HepG2 (cell line): ENCODE data around the gene TPD52L2. TPM values are rescaled to one million over a fixed set of nuclear protein-coding genes. Genes with fewer than 3 reads are reported as not detected.

Source experiments
- ATAC-seq: fragments of 200-7000 bp; cut with Tn5 transposase; 3 replicates; pipeline ENCODE4 v1.9.1; 2020; ENCODE audit warnings: mild to moderate bottlenecking, moderate library complexity
- BruUV-seq: library from RNA; stranded (reverse); fragments of 400-500 nt; replicated peaks from 2 replicates; lab custom pipeline; 2021; lab: Mats Ljungman, UMichigan
- CTCF ChIA-PET: fragments of 300-600 bp; formaldehyde crosslinking; extraction: SDS; loops from one replicate; lab custom pipeline; 2021; ENCODE audit warnings: low total read pairs, inconsistent platforms, low intra/inter-chr PET ratio; lab: Yijun Ruan, JAX
- POLR2A ChIA-PET: fragments of 350-600 bp; sonication (Branson Sonifier 250); formaldehyde crosslinking; loops from one replicate; lab custom pipeline; 2020; ENCODE audit warnings: antibody characterized with exemption, inconsistent platforms; lab: Yijun Ruan, JAX
- DNase-seq: peaks from one replicate; pipeline ENCODE4 v3.0.0-alpha.2; 2015; ENCODE audit warnings: low spot score
- FAIRE-seq: peaks from 3 replicates; lab custom pipeline; 2011; peaks lifted over from hg19 to GRCh38; lab: Jason Lieb, UNC
- H2AFZ ChIP-seq: one replicate; pipeline ENCODE4 v1.6.1; 2011; ENCODE audit warnings: low read length, inconsistent platforms
- H3K27ac ChIP-seq: fragments of 300-600 bp; 3 replicates; pipeline ENCODE4 v1.8.0; 2011; ENCODE audit warnings: mixed run types, mild to moderate bottlenecking, mixed read lengths, low read length, inconsistent platforms; ENCODE audit not compliant: insufficient read depth; ENCODE audit errors: extremely low read length
- H3K27me3 ChIP-seq, 2 experiments: fragments of 200-600 bp in 1 of 2; 2 replicates in 1 of 2; 3 replicates in 1 of 2; pipeline versions ENCODE4 v1.6.0 to v1.8.0; 2011; ENCODE audit warnings: low read length in 2 of 2, mild to moderate bottlenecking in 2 of 2, moderate library complexity in 2 of 2, inconsistent platforms in 1 of 2; ENCODE audit not compliant: insufficient read depth in 2 of 2, control insufficient read depth in 1 of 2
- H3K36me3 ChIP-seq, 2 experiments: fragments of 200-600 bp in 1 of 2; replicated peaks in 1 of 2; 2 replicates in 1 of 2; 3 replicates in 1 of 2; pipeline versions ENCODE4 v1.5.1 to v1.8.0; 2011; ENCODE audit warnings: low read length in 2 of 2, inconsistent platforms in 1 of 2; ENCODE audit not compliant: insufficient read depth in 2 of 2, control insufficient read depth in 1 of 2
- H3K4me1 ChIP-seq: 2 replicates; pipeline ENCODE4 v1.5.1; 2012; ENCODE audit warnings: low read length, inconsistent platforms; ENCODE audit not compliant: insufficient read depth
- H3K4me2 ChIP-seq: 2 replicates; pipeline ENCODE4 v1.6.0; 2011; ENCODE audit warnings: low read depth, low read length, inconsistent platforms
- H3K4me3 ChIP-seq, 3 experiments: fragments of 200-600 bp in 1 of 3; sonication (generic), shearing (Covaris generic) in 1 of 3; replicated peaks in 1 of 3; 2 replicates each; pipeline ENCODE4 v1.5.1; 2011 to 2016; ENCODE audit warnings: low read length in 3 of 3, inconsistent platforms in 2 of 3, low read depth in 2 of 3, mild to moderate bottlenecking in 2 of 3, control low read depth in 1 of 3, mixed read lengths in 1 of 3; ENCODE audit not compliant: insufficient read depth in 1 of 3
- H3K79me2 ChIP-seq: one replicate; pipeline ENCODE4 v1.6.1; 2011; ENCODE audit warnings: low read length, inconsistent platforms; ENCODE audit not compliant: insufficient read depth
- H3K9ac ChIP-seq: 2 replicates; pipeline ENCODE4 v1.6.0; 2011; ENCODE audit warnings: mild to moderate bottlenecking, low read depth, low read length, inconsistent platforms; ENCODE audit not compliant: insufficient read depth
- H3K9me3 ChIP-seq: 2 replicates; pipeline ENCODE4 v1.5.1; 2012; ENCODE audit warnings: mild to moderate bottlenecking, low read length
- H4K20me1 ChIP-seq: 2 replicates; pipeline ENCODE4 v1.6.0; 2011; ENCODE audit warnings: inconsistent platforms, mild to moderate bottlenecking, low read length, moderate library complexity; ENCODE audit not compliant: insufficient read depth
- AGO1 ChIP-seq: fragments of 200-400 bp; formaldehyde crosslinking; IDR thresholded peaks from 2 replicates; pipeline ENCODE4 v1.6.1; 2017; ENCODE audit warnings: mild to moderate bottlenecking, low read depth, low read length, moderate library complexity; ENCODE audit not compliant: poor library complexity, severe bottlenecking
- FOXK2 ChIP-seq: fragments of 450-650 bp; IDR thresholded peaks from 2 replicates; pipeline ENCODE4 v1.6.1; 2016
- GABPB1 ChIP-seq: IDR thresholded peaks from 2 replicates; pipeline ENCODE4 v1.6.1; 2016; ENCODE audit warnings: mild to moderate bottlenecking, missing genetic modification reagents, moderate library complexity, missing compliant biosample characterization
- HMG20A ChIP-seq: IDR thresholded peaks from 2 replicates; pipeline ENCODE4 v1.6.1; 2016; ENCODE audit warnings: borderline replicate concordance
- IRF2 ChIP-seq: IDR thresholded peaks from 2 replicates; pipeline ENCODE4 v1.6.1; 2018; ENCODE audit warnings: missing genetic modification reagents, missing compliant biosample characterization
- MYNN ChIP-seq: sonication (generic); formaldehyde crosslinking; IDR thresholded peaks from 2 replicates; pipeline ENCODE4 v1.4.0; 2020; ENCODE audit warnings: mild to moderate bottlenecking, low read depth, missing genetic modification reagents
- NFE2L2 ChIP-seq: fragments of 150-350 bp; IDR thresholded peaks from 2 replicates; pipeline ENCODE4 v1.6.1; 2014; ENCODE audit warnings: low read length
- SP2 ChIP-seq: sonication (generic); formaldehyde crosslinking; IDR thresholded peaks from 2 replicates; pipeline ENCODE4 v1.5.1; 2020; ENCODE audit warnings: mild to moderate bottlenecking, missing genetic modification reagents
- SP5 ChIP-seq: IDR thresholded peaks from 2 replicates; pipeline ENCODE4 v1.6.1; 2016; ENCODE audit warnings: low read depth, borderline replicate concordance
- SRSF9 ChIP-seq: fragments of 200-400 bp; formaldehyde crosslinking; IDR thresholded peaks from 2 replicates; pipeline ENCODE4 v1.6.1; 2018; ENCODE audit warnings: borderline replicate concordance, mild to moderate bottlenecking, low read depth, low read length; ENCODE audit not compliant: insufficient read depth, poor library complexity, severe bottlenecking
- TEAD3 ChIP-seq: optimal IDR thresholded peaks from 2 replicates; pipeline ENCODE3; 2016; ENCODE audit warnings: borderline replicate concordance
- ZBTB20 ChIP-seq: sonication (generic); formaldehyde crosslinking; IDR thresholded peaks from 2 replicates; pipeline ENCODE4 v1.8.1; 2023; ENCODE audit warnings: missing genetic modification reagents, low read depth, mild to moderate bottlenecking, borderline replicate concordance
- ZBTB7A ChIP-seq: sonication (generic); formaldehyde crosslinking; IDR thresholded peaks from 2 replicates; pipeline ENCODE4 v1.8.0; 2022; ENCODE audit warnings: mild to moderate bottlenecking, missing genetic modification reagents
- ZMYM3 ChIP-seq: sonication (generic); formaldehyde crosslinking; IDR thresholded peaks from 2 replicates; pipeline ENCODE4 v1.5.1; 2020; ENCODE audit warnings: mild to moderate bottlenecking, missing genetic modification reagents
- ZNF136 ChIP-seq: sonication (generic); formaldehyde crosslinking; IDR thresholded peaks from 2 replicates; pipeline ENCODE4 v1.8.1; 2022; ENCODE audit warnings: low read depth, mild to moderate bottlenecking, moderate library complexity, missing genetic modification reagents
- ZNF441 ChIP-seq: sonication (generic); formaldehyde crosslinking; IDR thresholded peaks from 2 replicates; pipeline ENCODE4 v1.7.0; 2021; ENCODE audit warnings: missing genetic modification reagents, borderline replicate concordance
- ZNF543 ChIP-seq: sonication (generic); formaldehyde crosslinking; IDR thresholded peaks from 2 replicates; pipeline ENCODE4 v1.4.0; 2020; ENCODE audit warnings: mild to moderate bottlenecking, missing genetic modification reagents
- ZNF609 ChIP-seq: sonication (generic); formaldehyde crosslinking; IDR thresholded peaks from 2 replicates; pipeline ENCODE4 v1.4.0; 2020; ENCODE audit warnings: mild to moderate bottlenecking, missing genetic modification reagents, borderline replicate concordance
- ZNF777 ChIP-seq: sonication (generic); formaldehyde crosslinking; IDR thresholded peaks from 2 replicates; pipeline ENCODE4 v1.4.0; 2020; ENCODE audit warnings: missing genetic modification reagents
- ZNF891 ChIP-seq: sonication (generic); formaldehyde crosslinking; IDR thresholded peaks from 2 replicates; pipeline ENCODE4 v1.5.0; 2020; ENCODE audit warnings: mild to moderate bottlenecking, missing genetic modification reagents
- WGBS: methylation state at CpG from one replicate; pipeline ENCODE4 v1.1.6; 2017; ENCODE audit warnings: low lambda C conversion rate; 5-methylcytosine and 5-hydroxymethylcytosine counted together
- in situ Hi-C: cut with HindIII; loops from 2 replicates; pipeline ENCODE4 v1.10.0; 2017; ENCODE audit warnings: low pct_unique_long_range_greater_than_20kb; ENCODE audit not compliant: extremely low pct_ligation_motif_present
- intact Hi-C: fragments of 100-400 bp; cut with micrococcal nuclease; formaldehyde crosslinking; loops from one replicate; pipeline ENCODE4 v1.10.0; 2022; ENCODE audit not compliant: unreplicated experiment
- polyA plus RNA-seq, 8 experiments: library from polyadenylated mRNA; depleted of rRNA in 3 of 8; stranded (reverse) in 7 of 8; unstranded in 1 of 8; fragments of >200 nt; fragmentation: Illumina TruSeq in 4 of 8; extraction: Trizol in 4 of 8; gene quantifications; 2 replicates each; pipeline versions ENCODE4 v1.2.1 to v1.2.3, GENCODE V29; 2011 to 2016; ENCODE audit warnings: low read depth in 4 of 8, missing spikeins in 1 of 8, mixed read lengths in 1 of 8; ENCODE audit not compliant: insufficient read depth in 1 of 8
- total RNA-seq, 5 experiments: library from RNA; depleted of rRNA; stranded (reverse); fragments of >200 nt; fragmentation: Illumina TruSeq; extraction: Trizol; gene quantifications; 2 replicates each; pipeline ENCODE4 v1.2.3, GENCODE V29; 2016; ENCODE audit warnings: low read depth in 1 of 5
- TF ChIP-seq, protein P1 (sequence below): sonication (generic); formaldehyde crosslinking; IDR thresholded peaks from 2 replicates; pipeline ENCODE4 v1.5.1; 2020; ENCODE audit warnings: mild to moderate bottlenecking, missing genetic modification reagents, moderate library complexity

Gene TPD52L2
- total and polyA plus RNA-seq, 2 of the 13 experiments (the other 11 are each of a cell fraction or from before 2014, with no cell fraction given) = 156 to 184 TPM

GRCh38 chr20:63856098-63856511 lies 9.0 kb upstream of the TPD52L2 start:
- ChIA-PET POLR2A (interaction anchor here (0.7 to 3.7 kb wide), 7 partner anchors 8 to 148 kb away, joined by 3 to 59 read pairs (median 5); partner anchors contain the start of genes ARFRP1, TPD52L2 and ZGPAT), CTCF (no interaction called here)
- Histone ChIP-seq H3K9me3 (no peaks in the 10 kb centered on the region), H3K9ac (no peak overlapping the region), H3K79me2 (no peaks in the 10 kb centered on the region), H3K4me2 (peak overlapping the region; percentile 93), H2AFZ (no peak overlapping the region), H3K27ac (no peak overlapping the region), H3K4me1 (peaks cover 62% of the 10 kb centered on the region), H3K27me3 (peaks cover 3 to 11% of the 10 kb centered on the region in 2 experiments; a peak in 4 of 5 replicates), H3K36me3 (no peaks in the 10 kb centered on the region), H3K4me3 (peak overlapping the region in 2 of 3 experiments; percentile 60 to 83; a peak in 1 of 6 replicates), H4K20me1 (no peaks in the 10 kb centered on the region)
- intact Hi-C loops (no loop called here), in situ Hi-C loops (loop anchor here (5.0 kb wide), 3 partner anchors 34 to 149 kb away; partner anchors contain the start of genes ARFRP1 and ZGPAT)
- WGBS = 49% methylated on average over 22 of the region's 22 CpGs
- FAIRE-seq (no peak), DNase-seq (no peak), ATAC-seq (no peak)
- BruUV-seq = no TSS peak
- TF ChIP-seq ZNF543 (CRISPR knock-in tag) = no peak
- TF ChIP-seq ZNF891 (CRISPR knock-in tag) = no peak
- no peak for TF ChIP-seq NFE2L2
- TF ChIP-seq SP5 (CRISPR knock-in tag) = no peak
- TF ChIP-seq GABPB1 = no peak
- no peak for TF ChIP-seq HMG20A
- TF ChIP-seq ZBTB7A (CRISPR knock-in tag) = peak; percentile 62; the same call in 1 of the 2 replicates
- TF ChIP-seq ZBTB20 (CRISPR knock-in tag) = no peak
- no peak for TF ChIP-seq IRF2
- TF ChIP-seq SP2 = no peak
- no peak for TF ChIP-seq ZNF136 (CRISPR knock-in tag)
- 0 out of 2 replicates have a peak, but pooled peaks have one; percentile 50 for TF ChIP-seq MYNN (CRISPR knock-in tag)
- TF ChIP-seq FOXK2 = no peak
- TF ChIP-seq, protein P1, sequence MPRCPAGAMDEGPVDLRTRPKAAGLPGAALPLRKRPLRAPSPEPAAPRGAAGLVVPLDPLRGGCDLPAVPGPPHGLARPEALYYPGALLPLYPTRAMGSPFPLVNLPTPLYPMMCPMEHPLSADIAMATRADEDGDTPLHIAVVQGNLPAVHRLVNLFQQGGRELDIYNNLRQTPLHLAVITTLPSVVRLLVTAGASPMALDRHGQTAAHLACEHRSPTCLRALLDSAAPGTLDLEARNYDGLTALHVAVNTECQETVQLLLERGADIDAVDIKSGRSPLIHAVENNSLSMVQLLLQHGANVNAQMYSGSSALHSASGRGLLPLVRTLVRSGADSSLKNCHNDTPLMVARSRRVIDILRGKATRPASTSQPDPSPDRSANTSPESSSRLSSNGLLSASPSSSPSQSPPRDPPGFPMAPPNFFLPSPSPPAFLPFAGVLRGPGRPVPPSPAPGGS (CRISPR knock-in tag) = peak; percentile 56; the same call in 1 of the 2 replicates
- peak; percentile 32 for TF ChIP-seq TEAD3
- peak; percentile 66 for TF ChIP-seq AGO1
- TF ChIP-seq ZNF441 (CRISPR knock-in tag) = 0 out of 2 replicates have a peak, but pooled peaks have one; percentile 32
- TF ChIP-seq ZNF777 (CRISPR knock-in tag) = 0 out of 2 replicates have a peak, but pooled peaks have one; percentile 20
- TF ChIP-seq ZNF609 (CRISPR knock-in tag) = no peak
- no peak for TF ChIP-seq ZMYM3
- TF ChIP-seq SRSF9 = no peak
